HG03521 (cell line): ENCODE data around the gene MYLK2.
A peak's percentile ranks its signal among the peaks of the same experiment; 100 is the strongest.

Source experiments
- ATAC-seq: cut with Tn5 transposase; IDR thresholded peaks from one replicate; pipeline ENCODE4 v1.9.1; 2021; ENCODE audit warnings: mild to moderate bottlenecking, moderate library complexity; ENCODE audit not compliant: unreplicated experiment

MYLK2 gene

DNA sequence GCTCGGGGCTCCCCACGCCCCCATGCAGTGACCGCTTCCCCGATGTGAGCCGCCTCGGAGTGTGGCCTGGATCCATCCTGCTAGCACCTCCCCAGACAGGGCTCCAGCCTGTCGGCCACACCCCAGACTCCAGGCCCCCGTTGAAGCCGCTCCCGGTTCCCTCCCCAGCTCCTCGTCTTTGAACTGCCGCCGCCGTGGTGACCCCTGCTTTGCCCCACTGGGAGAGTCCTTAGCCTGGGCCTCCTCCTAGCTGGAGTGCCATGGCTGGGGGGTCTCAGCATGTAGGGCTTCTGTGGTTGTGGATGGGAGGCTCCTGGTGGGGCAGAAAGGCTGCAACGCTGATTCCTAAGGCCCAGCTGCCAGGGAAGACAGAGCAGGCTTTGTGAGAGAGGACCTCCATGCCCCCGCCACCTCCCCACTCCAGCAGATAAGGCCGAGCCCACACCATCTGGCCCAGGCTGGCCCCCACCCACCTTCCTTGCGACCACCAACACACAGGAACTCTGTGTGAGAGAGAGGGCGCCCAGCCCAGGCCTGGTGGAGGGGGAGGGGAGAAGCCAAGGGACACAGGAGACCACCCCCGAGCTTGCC is 14.9 kb downstream of the MYLK2 start:
- ATAC-seq: no peak

DNA sequence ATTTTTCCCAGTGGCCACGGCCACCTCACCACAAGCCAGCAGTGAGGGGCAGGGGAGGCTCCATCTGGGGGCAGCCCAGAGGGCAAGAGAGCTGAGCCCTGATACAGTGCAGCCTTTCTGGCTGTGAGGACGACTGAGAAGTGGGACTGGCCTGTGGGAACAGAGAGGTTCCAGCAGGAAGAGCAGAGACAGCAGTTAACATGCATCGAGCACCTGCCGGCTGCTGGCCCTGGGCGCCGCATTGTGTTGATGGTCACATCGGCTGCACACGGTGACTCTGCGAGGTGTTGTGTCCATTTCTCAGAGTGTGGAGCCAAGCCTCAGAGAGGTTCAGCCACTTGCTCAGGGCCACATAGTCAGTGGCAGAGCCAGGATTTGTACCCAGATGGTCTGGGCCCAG is 16.4 kb downstream of the MYLK2 start:
- no peak for ATAC-seq

DNA sequence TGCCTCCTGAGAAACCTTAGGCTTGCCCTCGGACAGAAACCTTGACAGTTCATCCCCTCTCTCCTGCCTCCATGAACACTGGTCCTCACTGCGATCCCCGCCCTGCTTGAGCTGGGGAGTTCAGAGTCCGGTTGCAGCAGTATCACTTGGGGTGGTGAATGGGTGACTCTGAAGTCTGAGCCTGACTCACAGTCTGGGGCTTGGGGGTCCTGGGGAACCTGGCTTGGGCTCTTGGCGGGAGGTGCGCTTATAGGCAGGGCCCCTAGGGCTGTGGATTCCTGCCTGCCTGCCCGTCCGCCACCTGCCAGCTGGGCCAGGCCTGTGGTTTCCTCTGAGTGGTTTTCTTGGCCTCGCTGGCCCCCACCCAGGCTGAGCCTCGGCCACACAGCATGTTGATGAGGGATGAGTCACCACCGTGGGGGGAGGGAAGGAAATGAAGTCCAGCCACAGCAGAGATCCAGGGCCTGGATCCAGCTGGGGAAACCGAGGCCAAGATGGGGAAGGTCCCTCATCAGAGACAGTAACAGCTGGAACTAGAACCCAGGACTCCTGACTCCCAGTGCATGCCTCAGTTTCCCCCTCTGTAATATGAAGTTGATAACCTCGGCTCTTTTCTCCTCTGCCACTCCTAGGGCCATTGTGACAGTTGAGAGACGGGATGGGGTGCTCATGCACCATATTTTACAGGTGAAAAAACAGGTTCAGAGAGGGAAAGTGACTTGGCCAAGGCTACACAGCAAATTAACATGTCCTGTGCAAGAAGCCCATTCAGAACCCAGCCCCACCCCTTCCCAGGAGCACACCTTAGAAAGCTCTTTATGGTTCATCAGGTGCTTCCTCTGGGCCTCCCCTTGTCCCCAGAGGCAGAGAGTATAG is 17.1 kb downstream of the MYLK2 start:
- ATAC-seq: peak; percentile 48

DNA sequence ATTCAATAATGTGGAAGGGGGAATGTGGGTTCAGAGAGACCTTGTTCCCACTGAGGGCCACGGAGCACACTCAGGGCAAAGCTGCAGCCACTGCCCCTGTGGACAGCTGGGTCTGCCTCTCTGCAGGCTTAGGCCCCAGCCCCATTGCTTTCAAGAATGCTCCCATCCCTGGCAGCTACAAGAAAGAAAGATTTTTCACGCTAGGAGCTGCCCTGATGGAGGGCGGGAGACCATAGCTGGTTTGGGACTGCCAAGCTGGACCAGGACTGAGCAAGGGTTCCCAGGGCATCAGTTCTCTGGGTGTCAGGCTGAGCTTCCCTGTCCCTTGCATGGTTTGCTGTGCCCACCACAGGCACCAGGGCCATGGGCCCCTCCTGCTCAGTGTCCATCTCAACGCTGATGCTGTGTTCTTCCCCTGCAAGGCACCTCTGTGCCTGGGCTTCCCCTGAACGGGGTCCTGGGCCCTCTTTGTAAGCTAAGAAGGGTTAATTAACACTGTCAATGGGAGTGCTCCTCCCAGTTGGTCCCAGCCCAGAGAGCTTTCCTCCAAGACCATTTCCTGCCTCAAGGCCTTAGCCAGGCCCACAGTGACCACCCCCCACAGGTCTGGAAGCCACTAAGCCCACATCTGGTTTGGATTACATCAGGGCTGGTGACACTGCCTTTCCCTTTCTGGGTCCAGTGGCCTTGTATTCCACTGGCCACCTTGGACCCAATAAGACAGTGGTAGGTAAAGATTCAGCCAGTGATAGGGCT is 17.9 kb downstream of the MYLK2 start:
- ATAC-seq: no peak

DNA sequence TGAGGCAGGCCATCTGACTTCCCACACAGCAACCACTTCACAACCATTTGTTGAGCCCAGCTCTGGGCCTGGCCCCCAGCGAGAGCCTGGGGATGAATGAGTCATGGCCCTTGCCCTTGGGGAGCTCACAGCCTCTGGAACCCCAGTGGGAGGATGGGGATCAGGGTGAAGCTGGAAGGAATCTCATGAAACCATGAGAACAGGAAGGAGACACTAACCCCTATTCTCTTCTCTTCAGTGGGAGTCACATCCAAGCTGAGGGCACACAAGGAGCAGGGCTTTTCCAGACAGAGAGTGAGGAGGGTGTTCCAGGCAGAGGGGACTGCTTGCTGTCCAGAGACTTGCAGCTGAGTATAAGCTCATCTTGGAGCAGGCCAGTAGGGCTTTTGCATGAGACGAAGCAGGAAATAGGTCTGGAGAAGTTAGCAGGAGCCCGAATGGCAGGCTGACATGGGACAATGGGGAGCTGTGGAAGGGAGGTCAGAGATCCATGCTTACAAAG is 18.8 kb downstream of the MYLK2 start:
- no peak for ATAC-seq

DNA sequence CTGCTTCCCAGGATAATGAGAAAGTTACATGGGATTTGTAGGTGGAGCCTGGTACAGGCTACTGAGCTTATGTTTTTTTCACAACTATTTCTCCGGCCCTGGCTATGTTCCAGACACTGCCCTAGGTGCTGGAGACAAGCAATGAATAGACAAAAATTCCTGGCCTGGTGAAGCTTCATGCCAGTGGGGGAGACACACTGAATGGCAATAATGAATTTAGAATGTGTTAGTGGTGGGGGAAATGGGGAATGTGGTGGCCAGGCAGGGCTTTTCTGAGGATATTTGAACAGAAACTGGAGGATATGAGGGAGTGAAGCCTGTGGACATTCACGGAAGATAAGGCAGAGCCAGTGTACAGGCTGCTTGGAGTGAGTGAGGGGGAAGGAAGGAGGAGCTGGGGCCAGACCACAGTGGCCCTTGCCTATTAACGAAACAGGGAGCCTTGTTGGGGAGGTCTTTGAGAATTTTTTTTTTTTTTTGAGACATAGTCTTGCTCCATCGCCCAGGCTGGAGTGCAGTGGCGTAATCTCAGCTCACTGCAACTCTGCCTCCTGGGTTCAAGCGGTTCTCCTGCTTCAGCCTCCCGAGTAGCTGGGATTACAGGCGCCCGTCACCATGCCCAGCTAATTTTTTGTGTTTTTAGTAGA is 19.6 kb downstream of the MYLK2 start:
- ATAC-seq: no peak

DNA sequence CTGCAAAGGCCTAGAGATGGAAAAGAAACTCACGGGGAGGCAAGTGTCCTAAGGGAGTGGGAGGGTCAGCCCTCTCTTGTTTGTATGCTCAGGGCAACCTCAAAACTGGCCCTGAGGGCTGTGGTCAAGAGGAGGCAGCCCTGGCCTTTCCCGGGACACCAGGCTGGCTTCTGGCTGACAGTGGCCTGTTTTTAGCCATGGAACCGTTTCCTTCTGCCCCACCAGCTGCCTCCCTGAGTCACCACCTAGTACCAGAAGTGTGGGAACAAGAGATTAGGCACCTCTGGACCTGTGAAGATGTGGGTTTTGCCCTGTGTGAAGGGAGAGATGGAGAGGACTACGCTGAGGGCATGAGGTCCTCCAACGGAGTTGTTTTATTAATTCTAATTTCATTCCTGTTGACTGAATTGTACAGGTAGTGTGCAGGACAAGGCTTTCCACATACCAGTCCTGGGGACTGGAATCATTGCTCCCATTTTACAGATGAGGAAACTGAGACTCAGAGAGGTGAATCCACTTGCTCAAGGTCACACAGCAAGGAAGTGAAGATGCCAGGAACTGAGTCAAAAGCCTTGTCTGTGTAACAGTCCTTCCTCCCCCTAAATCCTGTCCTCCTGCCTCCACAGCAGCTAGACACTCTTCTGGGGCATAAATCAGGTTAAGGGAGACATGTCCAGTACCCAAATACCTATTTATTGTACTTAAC is 20.8 kb downstream of the MYLK2 start:
- ATAC-seq: no peak

DNA sequence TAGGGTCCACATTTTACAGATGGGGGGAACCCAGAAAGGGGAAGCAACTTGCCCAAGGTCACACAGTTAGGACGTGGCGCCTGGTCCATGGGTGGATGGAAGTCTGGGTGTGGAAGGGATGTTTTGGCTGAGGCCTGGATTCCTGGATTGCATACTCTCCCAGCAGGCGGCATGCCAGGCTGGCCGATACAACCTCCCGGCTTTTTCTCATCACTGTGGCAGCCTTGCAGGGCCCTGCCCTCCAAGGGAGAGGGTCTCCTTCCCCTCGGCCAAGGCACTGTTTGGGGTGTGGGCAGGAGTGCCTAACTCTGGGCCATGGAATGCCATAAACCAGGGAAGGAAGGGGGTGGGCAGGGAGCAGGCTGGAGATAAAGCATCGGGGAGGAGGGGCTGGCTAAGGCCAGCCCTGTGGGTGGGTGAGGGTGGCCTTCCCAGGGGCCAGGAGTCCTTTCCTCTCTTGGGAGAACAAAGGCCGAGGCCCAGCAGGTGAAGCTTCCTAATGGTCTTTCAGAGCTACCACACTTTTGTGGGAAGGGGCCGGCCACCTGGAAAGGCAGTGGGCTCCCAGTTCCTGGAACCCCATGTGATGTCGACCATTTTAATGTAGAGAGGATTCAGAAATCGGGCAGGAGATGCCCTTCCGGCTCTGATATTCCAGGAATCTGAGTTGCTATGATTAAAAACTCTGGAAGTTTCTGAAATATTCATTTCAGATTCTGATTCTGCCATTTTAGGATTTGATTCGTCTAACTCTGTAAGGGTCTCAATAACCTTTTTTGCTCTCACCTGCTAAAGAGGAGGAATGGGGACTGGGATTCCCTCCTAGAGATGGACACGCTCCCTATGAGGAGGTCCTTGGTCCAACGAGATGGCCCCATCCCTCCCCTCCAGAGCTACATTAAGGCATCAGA is 22.0 kb downstream of the MYLK2 start:
- no peak for ATAC-seq

DNA sequence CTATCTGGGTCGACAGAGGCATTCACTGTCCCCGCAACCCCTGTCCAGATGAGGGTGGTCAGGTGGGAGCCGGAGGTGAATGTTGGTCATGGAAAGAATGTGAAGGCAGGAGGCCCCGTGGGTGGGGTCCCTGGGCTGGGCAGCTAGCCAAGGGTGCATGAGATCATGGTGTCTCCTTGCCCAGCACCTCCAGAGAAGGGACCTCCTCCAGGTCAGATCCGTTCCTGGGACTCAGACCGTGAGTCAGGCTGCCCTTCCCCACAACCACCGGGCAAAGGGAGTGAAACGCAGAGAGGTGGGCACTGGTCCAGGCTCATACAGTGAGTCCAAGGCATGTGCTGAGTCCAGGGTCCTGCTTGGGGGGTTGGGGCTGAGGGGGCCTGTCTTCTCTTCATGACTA is 22.8 kb downstream of the MYLK2 start:
- no peak for ATAC-seq

DNA sequence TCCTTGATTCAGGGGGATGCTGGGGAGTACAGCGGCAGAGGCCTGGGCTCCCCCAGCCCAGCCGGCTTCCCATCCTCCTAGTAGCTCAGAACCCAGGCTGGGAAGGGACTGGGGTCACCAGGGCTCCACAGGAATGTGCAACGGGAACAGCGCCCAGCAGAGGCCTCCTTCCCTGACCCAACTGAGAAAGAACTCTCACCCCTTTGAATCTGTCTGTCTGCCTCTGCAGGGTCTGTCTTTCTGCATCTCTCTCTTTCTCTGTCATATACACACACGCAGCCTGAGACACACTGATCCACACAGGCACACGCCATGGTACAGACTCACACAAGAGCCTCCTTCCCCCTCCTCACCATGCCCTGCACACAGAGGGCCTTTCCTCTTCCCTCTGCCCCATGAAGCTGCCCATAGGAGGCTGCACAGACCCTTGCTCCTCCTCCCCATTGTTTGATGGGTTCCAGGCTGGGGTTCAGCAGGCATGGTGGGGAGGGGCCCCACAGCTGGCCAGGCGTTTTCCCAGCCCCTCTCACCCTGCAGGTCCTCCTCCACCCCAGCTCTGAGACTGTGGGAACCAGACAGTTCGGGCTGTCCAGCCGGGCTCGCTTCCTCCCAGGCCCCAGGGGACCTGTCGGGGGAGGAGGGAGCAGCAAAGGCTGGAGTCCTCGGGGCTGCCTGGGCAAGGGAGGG is 23.5 kb downstream of the MYLK2 start:
- no peak for ATAC-seq

DNA sequence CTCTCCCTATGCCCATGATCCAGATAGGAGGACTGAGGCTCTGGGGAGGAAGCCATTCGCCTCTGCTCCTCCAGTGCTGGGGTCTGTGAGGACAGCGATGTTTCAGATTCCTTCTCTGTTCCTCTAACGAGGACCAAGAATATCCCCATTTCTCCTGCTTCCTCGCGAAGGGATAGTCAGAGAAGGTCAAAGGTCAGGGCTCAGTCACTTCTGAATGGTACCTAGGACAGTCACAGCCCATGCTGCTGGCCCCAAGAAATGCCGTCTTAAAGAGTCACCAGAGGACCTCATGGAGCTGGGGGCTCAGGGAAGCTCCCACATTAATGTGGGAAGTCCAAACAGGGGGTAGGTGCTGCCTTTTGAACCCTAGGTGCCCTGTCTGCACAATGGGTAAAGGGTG is 24.1 kb downstream of the MYLK2 start:
- ATAC-seq: no peak

DNA sequence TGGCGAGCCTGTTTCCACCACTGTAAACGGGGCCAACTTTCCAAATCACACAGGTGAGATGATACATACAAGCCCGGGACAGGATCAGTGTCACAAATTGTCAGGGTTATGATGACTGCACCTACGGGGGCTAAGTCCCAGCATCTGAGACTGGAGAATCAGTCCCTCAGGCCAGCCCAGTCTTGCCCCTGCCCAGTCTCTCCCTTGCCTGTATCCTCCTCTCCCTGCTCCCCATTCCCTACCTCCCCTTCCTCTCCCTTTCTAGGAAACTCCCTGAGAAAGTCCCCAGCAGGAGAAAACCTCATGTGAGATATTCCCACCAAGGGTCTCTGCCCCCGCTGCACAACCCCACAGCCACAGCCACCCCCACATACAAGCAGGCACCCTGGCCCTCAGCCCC is 24.7 kb downstream of the MYLK2 start:
- no peak for ATAC-seq

DNA sequence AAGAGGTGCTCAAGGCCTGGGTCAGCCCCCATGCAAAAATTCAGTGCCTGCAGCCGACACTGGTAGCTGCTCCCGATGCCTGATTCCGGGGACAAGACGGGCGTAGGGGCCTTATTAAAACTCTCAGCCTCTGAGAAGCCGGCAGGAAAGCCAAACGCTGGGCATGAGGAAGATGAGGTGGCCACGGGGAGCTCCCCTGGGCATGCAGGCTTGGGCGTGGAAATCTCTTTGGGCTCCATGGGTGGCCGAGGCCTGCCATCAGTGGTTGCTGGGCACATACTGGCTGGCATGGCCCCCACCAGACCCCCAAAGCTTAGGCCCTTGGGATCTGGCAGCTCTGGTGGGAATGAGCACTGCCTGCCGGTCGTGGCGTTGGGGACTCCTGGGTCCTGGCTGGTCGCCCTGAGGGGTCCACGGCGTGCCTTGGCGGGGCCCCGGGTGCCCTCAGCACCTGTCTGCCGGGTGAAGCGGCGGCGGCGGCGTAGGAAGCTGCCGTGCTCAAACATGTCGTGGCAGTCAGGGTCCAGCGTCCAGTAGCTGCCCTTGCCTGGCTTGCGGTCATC is 25.7 kb downstream of the MYLK2 start:
- no peak for ATAC-seq

DNA sequence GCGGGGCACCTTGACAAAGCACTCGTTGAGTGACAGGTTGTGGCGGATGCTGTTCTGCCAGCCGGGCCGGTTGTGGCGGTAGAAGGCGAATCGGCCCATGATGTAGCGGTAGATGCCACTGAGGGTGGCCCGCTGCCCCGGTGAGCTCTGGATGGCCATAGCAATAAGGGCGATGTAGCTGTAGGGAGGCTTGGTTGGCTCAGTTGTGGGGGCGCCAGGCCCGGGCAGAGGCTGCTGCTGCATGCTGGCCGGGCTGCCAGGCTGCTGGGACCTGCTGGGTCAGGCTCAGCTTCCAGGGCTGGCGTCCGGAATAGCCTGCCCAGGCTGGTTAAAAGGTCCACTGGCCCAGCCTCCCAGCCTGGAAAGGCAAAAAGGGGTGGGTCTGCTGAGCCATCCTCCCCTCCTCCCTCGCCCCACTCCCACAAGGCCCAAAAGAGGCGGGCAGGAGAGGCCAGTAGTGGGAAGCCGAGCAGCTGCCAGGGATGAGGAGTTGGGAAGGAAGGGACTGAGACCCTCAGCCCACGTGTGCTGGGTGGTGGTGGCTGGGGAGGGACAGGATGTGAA is 26.2 kb downstream of the MYLK2 start, which contains the start of gene FOXS1:
Gene FOXS1, minus strand, starts transcription at position 305 of the 564 bp plus-strand sequence. Its CDS starts 62 bp downstream, at position 243.
- no peak for ATAC-seq

DNA sequence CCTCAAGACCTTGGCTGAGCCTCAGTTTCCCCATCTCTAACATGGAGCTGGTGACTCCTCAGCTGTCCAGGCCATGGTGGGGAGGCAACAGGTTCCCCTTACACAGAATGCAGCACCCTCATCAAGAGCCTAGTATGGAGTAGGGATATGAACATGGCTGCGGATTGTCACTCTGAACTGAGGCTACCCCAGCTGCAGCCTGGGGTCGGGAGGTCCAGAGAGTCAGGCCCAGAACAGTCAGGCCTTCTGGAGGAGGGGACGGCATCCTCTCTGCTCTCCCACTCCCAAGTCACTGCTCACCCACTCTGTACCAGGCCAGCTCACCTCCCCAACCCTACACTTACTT is 27.6 kb downstream of the MYLK2 start:
- no peak for ATAC-seq

DNA sequence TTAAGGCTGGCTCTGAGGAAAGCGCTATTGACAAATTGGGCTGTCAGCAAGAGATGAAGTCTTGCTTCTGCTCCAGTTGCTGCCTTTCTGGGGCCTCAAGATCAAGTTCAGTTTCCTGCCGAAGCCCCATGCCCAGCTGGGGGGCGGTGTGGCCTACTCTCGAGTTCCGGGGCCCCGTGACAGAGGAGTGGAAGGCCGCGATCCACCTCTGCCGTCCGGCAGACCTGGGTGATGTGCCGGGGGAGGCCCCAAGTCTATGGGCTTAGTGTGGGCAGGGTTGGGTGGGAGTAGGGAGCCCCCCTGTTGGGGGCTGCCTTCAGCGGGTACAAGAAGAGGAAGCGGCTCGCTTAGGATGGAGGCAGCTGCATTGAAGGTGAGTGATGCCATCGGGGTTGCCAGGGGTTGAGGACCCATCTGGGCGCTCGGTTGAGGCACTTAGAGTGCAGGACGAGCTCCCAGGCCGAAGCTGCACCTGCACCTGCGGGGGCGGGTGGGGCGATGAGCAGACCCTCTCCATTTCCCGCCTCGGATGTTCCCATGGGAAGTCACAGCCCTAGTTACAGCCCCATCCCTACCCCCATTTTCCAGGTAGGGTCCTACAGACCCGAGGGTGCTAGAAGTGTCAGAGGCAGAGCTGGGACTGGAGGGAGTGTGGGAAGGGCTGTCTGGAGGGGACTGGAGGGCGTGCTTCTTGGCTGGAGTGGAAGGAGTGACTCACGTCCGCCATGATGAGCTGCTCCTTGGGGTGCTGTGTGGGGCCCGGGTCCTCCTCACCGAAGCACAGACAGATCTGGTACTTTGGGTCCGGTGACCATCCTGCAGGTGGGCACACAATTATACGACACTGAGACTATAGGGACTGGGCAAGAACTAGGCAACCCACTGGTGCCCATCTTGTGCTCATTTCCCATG is 29.2 kb downstream of the MYLK2 start:
- ATAC-seq: no peak

DNA sequence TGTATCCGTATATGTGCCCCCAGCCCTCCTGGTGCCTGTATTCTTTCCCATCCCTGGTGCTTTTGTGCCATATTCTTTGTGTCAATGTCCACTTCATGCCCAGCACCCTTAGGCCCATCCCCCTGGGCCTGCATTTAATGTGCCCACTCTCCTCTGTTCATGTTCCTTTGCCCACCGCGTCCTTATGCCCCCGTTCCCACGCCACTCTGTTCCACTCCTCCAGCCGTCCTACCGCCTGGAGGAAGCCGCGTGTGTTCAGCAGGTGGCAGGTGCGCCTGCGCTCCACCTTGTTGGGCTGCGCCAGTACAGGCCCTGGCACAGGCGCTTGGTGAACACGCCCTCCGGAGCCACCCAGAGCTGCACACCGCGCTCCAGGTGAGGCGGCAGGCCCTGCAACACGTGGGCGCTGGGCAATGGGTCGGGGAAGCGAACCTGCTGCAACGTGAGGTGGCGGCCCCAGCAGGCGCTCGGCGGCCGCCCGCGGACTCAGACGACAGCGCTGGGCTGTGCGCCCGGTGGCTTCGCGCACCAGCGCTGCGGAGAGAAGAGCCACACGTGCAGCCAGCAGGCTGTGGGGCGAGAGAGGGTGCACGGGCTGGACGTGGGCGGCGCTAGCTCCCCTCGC is 30.3 kb downstream of the MYLK2 start:
- ATAC-seq: no peak
